Activated CD8-positive, alpha-beta T cell treated with anti-CD3 and anti-CD28 coated beads, Interleukin-2, amount 10 ng/mL, durations not matched to agents 7 days and 5 days (primary cell): ENCODE results near the gene SLIT3. TPM values are rescaled to one million over a fixed set of nuclear protein-coding genes. Genes with fewer than 3 reads are reported as not detected.

Experiments used
- ATAC-seq: fragments of 150-1000 bp; cut with Tn5 transposase; one replicate; pipeline ENCODE4 v1.10.0; 2021; ENCODE audit warnings: moderate library complexity
- CTCF ChIA-PET: fragments of 350-600 bp; sonication (Branson Sonifier 250); formaldehyde crosslinking; loops from one replicate; lab custom pipeline; 2021; ENCODE audit warnings: antibody characterized with exemption; lab: Charles Lee
- POLR2A ChIA-PET: fragments of 350-600 bp; sonication (Branson Sonifier 250); formaldehyde crosslinking; loops from one replicate; lab custom pipeline; 2021; ENCODE audit warnings: antibody characterized with exemption; lab: Charles Lee
- DNase-seq: peaks from one replicate; pipeline ENCODE4 v3.0.0-alpha.2; 2020
- H3K27ac Mint-ChIP-seq: one replicate; pipeline ENCODE4 v1.8.0; 2021; ENCODE audit warnings: mild to moderate bottlenecking, mixed read lengths
- H3K27me3 Mint-ChIP-seq: one replicate; pipeline ENCODE4 v1.8.0; 2021; ENCODE audit warnings: low read depth, mixed read lengths
- H3K36me3 Mint-ChIP-seq: one replicate; pipeline ENCODE4 v1.8.0; 2021; ENCODE audit warnings: low read depth, mixed read lengths
- H3K4me1 Mint-ChIP-seq: one replicate; pipeline ENCODE4 v1.8.0; 2021; ENCODE audit warnings: low read depth, mixed read lengths
- H3K4me3 Mint-ChIP-seq: one replicate; pipeline ENCODE4 v1.8.0; 2021; ENCODE audit warnings: mild to moderate bottlenecking, mixed read lengths
- H3K9me3 Mint-ChIP-seq: one replicate; pipeline ENCODE4 v1.8.0; 2022; ENCODE audit warnings: mixed read lengths; ENCODE audit not compliant: insufficient read depth
- total RNA-seq, 2 experiments: library from RNA; stranded (reverse); gene quantifications; one replicate each; pipeline ENCODE4 v1.2.3, GENCODE V29; 2021

The SLIT3 gene
- total RNA-seq, 2 experiments from 2014 or later: not detected

- Mint-ChIP-seq H3K27ac (no peak overlapping the region), H3K36me3 (no peaks in the 10 kb centered on the region), H3K27me3 (peaks cover 5% of the 10 kb centered on the region), H3K9me3 (no peaks in the 10 kb centered on the region), H3K4me3 (no peak overlapping the region), H3K4me1 (no peaks in the 10 kb centered on the region)
- DNase-seq (no peak), ATAC-seq (no peak)
- ChIA-PET CTCF (no interaction called here), POLR2A (no interaction called here)
Measured at GRCh38 chr5:169065400-169065799, 235.5 kb downstream of the SLIT3 start.

DNA sequence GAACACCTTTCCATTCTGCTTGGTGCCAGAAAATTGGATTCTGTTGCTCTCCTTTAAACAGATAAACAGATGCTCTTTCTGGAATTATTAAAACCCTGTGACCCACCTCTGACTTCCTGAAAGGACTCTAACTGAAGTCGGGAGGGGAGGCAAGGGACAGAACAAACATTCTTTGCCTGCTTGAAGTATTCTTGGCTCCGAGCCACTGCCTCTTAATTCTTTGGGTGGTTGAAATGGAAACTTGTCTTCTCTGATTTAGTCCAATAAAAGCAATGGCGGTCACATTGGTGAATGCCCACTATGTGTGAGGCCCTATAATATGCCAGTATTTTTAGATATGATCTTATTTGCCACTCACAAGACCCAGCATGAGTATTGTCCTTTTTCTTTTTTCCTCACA, 236.8 kb downstream of the SLIT3 start:
- POLR2A ChIA-PET: no interaction called here
- no peak overlapping the region for H3K4me3 Mint-ChIP-seq
- no peaks in the 10 kb centered on the region for H3K36me3 Mint-ChIP-seq

GRCh38 chr5:169063316-169063953, 237.5 kb downstream of the SLIT3 start:
- Mint-ChIP-seq H3K27me3 (peaks cover 5% of the 10 kb centered on the region), H3K36me3 (no peaks in the 10 kb centered on the region), H3K27ac (no peak overlapping the region), H3K9me3 (no peaks in the 10 kb centered on the region), H3K4me1 (no peaks in the 10 kb centered on the region), H3K4me3 (no peak overlapping the region)
- POLR2A ChIA-PET: no interaction called here
- CTCF ChIA-PET: no interaction called here
- DNase-seq (no peak), ATAC-seq (no peak)

More for the DNA sequence above, 236.8 kb downstream of the SLIT3 start:
- ATAC-seq: no peak
- Mint-ChIP-seq H3K9me3 (no peaks in the 10 kb centered on the region), H3K27me3 (peaks cover 5% of the 10 kb centered on the region), H3K27ac (no peak overlapping the region), H3K4me1 (no peaks in the 10 kb centered on the region)
- CTCF ChIA-PET: no interaction called here
- DNase-seq: no peak

GRCh38 chr5:169062690-169063089, 238.2 kb downstream of the SLIT3 start:
- ChIA-PET CTCF (no interaction called here), POLR2A (no interaction called here)
- Mint-ChIP-seq H3K36me3 (no peaks in the 10 kb centered on the region), H3K27ac (no peak overlapping the region), H3K4me3 (no peak overlapping the region), H3K4me1 (no peaks in the 10 kb centered on the region), H3K27me3 (peaks cover 5% of the 10 kb centered on the region), H3K9me3 (no peaks in the 10 kb centered on the region)
- ATAC-seq (no peak), DNase-seq (no peak)

- Mint-ChIP-seq H3K36me3 (no peaks in the 10 kb centered on the region), H3K9me3 (no peaks in the 10 kb centered on the region), H3K4me1 (no peaks in the 10 kb centered on the region), H3K27me3 (no peaks in the 10 kb centered on the region), H3K27ac (no peak overlapping the region), H3K4me3 (no peak overlapping the region)
- ATAC-seq (no peak), DNase-seq (no peak)
- ChIA-PET POLR2A (no interaction called here), CTCF (no interaction called here)
Measured at GRCh38 chr5:169054506-169054905, 246.4 kb downstream of the SLIT3 start.

DNA sequence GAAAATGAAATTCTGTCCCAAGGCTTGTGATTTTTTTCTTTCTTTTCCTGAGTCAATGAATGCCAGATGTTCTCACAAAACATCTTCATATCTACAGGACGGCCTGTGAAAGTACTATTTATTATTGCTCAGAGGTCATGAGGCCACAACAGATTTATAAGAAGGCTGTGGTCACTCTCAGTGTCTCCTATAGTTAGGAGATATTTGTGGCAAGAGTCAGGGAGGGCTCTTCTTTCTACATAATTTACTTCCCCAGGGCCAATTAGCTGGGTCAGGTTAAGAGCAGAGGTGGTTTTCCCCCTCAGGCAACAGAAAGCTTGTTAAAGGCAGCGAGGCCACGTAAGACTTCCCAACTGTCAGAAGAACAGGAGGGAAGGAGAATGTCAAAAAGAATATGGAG, 248.7 kb downstream of the SLIT3 start:
- CTCF ChIA-PET: no interaction called here
- no peak overlapping the region for H3K27ac Mint-ChIP-seq
- POLR2A ChIA-PET: no interaction called here

GRCh38 chr5:169051351-169051750, 249.6 kb downstream of the SLIT3 start:
- Mint-ChIP-seq H3K27me3 (no peaks in the 10 kb centered on the region), H3K4me1 (no peaks in the 10 kb centered on the region), H3K9me3 (no peaks in the 10 kb centered on the region), H3K36me3 (no peaks in the 10 kb centered on the region), H3K27ac (no peak overlapping the region), H3K4me3 (no peak overlapping the region)
- ATAC-seq: no peak
- no peak for DNase-seq
- ChIA-PET CTCF (no interaction called here), POLR2A (no interaction called here)

More for the DNA sequence above, 248.7 kb downstream of the SLIT3 start:
- H3K27me3 Mint-ChIP-seq: no peaks in the 10 kb centered on the region
- ATAC-seq (no peak), DNase-seq (no peak)
- H3K36me3 Mint-ChIP-seq: no peaks in the 10 kb centered on the region
- H3K9me3 Mint-ChIP-seq: no peaks in the 10 kb centered on the region
- no peak overlapping the region for H3K4me3 Mint-ChIP-seq
- no peaks in the 10 kb centered on the region for H3K4me1 Mint-ChIP-seq

GRCh38 chr5:169050636-169051035, 250.3 kb downstream of the SLIT3 start:
- Mint-ChIP-seq H3K27ac (no peak overlapping the region), H3K9me3 (no peaks in the 10 kb centered on the region), H3K4me1 (no peaks in the 10 kb centered on the region), H3K4me3 (no peak overlapping the region), H3K27me3 (no peaks in the 10 kb centered on the region), H3K36me3 (no peaks in the 10 kb centered on the region)
- ATAC-seq: no peak
- DNase-seq: no peak
- ChIA-PET CTCF (no interaction called here), POLR2A (no interaction called here)

- DNase-seq (no peak), ATAC-seq (no peak)
- ChIA-PET CTCF (no interaction called here), POLR2A (no interaction called here)
- H3K36me3 Mint-ChIP-seq: no peaks in the 10 kb centered on the region
- no peaks in the 10 kb centered on the region for H3K4me1 Mint-ChIP-seq
- no peak overlapping the region for H3K27ac Mint-ChIP-seq
- H3K4me3 Mint-ChIP-seq: no peak overlapping the region
- H3K9me3 Mint-ChIP-seq: no peaks in the 10 kb centered on the region
- H3K27me3 Mint-ChIP-seq: no peaks in the 10 kb centered on the region
Measured at GRCh38 chr5:169050146-169050571, 250.8 kb downstream of the SLIT3 start.

- Mint-ChIP-seq H3K27ac (no peak overlapping the region), H3K4me3 (no peak overlapping the region), H3K4me1 (no peaks in the 10 kb centered on the region), H3K9me3 (no peaks in the 10 kb centered on the region), H3K27me3 (no peaks in the 10 kb centered on the region), H3K36me3 (no peaks in the 10 kb centered on the region)
- ChIA-PET POLR2A (no interaction called here), CTCF (no interaction called here)
- ATAC-seq (no peak), DNase-seq (no peak)
Measured at GRCh38 chr5:169049712-169050111, 251.2 kb downstream of the SLIT3 start.

DNA sequence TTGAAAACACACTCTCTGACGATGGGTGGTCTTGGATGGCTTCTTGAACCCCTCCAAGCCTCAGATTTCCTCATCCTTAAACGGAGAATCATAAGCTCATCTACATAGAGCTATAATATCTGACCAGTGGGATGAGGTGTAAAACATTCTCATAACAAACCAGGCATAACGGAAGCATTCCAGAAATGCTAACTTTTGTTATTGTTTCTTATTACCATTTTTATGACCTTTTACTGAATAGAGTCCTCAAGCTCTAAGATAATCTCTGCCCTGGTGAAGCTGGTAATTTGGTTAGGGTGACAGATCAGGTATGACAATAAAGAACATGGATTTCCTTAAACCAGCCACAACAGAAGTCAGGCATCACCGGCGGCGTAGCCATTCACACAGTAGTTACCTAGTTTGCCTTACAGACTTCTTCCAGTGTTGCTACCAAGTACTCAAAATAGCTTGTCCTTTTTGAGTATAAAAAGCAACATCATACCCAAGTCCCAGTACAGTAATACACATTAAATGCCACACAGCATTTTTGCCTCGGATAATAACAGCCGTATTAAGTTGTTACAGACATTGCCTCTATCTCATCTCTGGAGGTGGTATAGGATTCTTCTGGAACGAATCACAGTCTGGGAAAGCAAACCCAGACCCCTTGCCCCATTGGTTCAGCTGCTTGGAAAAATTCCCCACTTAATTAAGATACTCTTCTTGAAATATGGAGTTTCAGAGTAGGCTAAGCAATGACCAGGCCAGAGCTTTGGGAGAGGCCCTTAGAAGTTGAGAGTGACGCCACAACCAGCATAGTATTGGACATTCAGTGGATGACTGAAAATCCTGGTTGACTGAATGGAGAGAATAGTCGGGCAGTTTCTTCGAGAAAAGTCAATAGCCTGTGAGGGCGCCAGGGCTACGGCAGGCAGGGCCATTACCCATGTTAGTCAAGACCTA, 252.5 kb downstream of the SLIT3 start:
- ChIA-PET CTCF (no interaction called here), POLR2A (no interaction called here)
- Mint-ChIP-seq H3K36me3 (no peaks in the 10 kb centered on the region), H3K27me3 (no peaks in the 10 kb centered on the region), H3K4me1 (no peaks in the 10 kb centered on the region), H3K4me3 (no peak overlapping the region), H3K27ac (no peak overlapping the region), H3K9me3 (no peaks in the 10 kb centered on the region)
- no peak for ATAC-seq
- no peak for DNase-seq

DNA sequence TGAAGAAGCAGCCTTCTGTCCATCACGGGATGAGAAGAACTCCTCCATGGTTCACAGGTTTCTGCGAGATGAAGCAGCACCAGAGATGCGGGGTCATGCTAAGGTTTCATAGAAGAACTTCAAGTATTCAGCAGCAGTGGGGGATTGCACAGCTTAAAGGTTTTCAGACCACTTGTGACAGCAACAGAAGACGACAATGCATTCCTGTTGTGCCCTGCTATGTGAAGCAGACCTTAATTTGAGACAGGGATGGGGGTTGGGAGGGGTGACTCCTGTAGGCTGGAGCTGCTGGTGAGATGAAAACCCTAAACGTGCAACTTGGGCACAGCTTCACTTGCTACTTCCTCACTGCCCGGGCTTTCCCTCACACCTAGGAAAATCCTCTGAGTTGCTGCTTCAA, 256.0 kb downstream of the SLIT3 start:
- H3K9me3 Mint-ChIP-seq: no peaks in the 10 kb centered on the region
- H3K4me3 Mint-ChIP-seq: no peak overlapping the region
- CTCF ChIA-PET: no interaction called here
- no peaks in the 10 kb centered on the region for H3K4me1 Mint-ChIP-seq
- no peaks in the 10 kb centered on the region for H3K27me3 Mint-ChIP-seq
- DNase-seq: no peak
- ATAC-seq: no peak
- H3K36me3 Mint-ChIP-seq: no peaks in the 10 kb centered on the region
- H3K27ac Mint-ChIP-seq: no peak overlapping the region
- POLR2A ChIA-PET: no interaction called here
